HepG2 (cell line): ENCODE data around the gene AKAP8L. TPM values are rescaled to one million over a fixed set of nuclear protein-coding genes. Genes with fewer than 3 reads are reported as not detected.
A peak's percentile ranks its signal among the peaks of the same experiment; 100 is the strongest.

Experiments used
- EHMT2 ChIP-seq: fragments of 200-600 bp; sonication (generic); IDR thresholded peaks from 2 replicates; pipeline ENCODE4 v1.7.0; 2017; ENCODE audit warnings: antibody characterized with exemption, low read depth, low read length, borderline replicate concordance
- ELF1 ChIP-seq: sonication (generic); formaldehyde crosslinking; IDR thresholded peaks from 2 replicates; pipeline ENCODE4 v1.4.0; 2020; ENCODE audit warnings: missing genetic modification reagents
- FOXP1 ChIP-seq, 2 experiments: fragments of 450-650 bp in 1 of 2; IDR thresholded peaks; 2 replicates each; pipeline ENCODE4 v1.6.1; 2017 to 2018; ENCODE audit warnings: antibody characterized with exemption in 1 of 2
- JARID2 ChIP-seq: sonication (generic); formaldehyde crosslinking; IDR thresholded peaks from 2 replicates; pipeline ENCODE4 v1.8.1; 2023; ENCODE audit warnings: missing genetic modification reagents, inconsistent platforms; ENCODE audit not compliant: insufficient replicate concordance
- KAT7 ChIP-seq: IDR thresholded peaks from 2 replicates; pipeline ENCODE4 v1.6.1; 2018; ENCODE audit warnings: borderline replicate concordance, missing compliant biosample characterization
- KDM1A ChIP-seq: IDR thresholded peaks from 2 replicates; pipeline ENCODE4 v1.6.1; 2016; ENCODE audit warnings: missing compliant biosample characterization
- MTF1 ChIP-seq: sonication (generic); formaldehyde crosslinking; IDR thresholded peaks from 2 replicates; pipeline ENCODE4 v1.5.0; 2020; ENCODE audit warnings: missing genetic modification reagents
- MYNN ChIP-seq: sonication (generic); formaldehyde crosslinking; IDR thresholded peaks from 2 replicates; pipeline ENCODE4 v1.4.0; 2020; ENCODE audit warnings: mild to moderate bottlenecking, low read depth, missing genetic modification reagents
- MZF1 ChIP-seq: sonication (generic); formaldehyde crosslinking; IDR thresholded peaks from 2 replicates; pipeline ENCODE4 v1.8.1; 2023; ENCODE audit warnings: mild to moderate bottlenecking, missing genetic modification reagents, borderline replicate concordance
- NKX3-1 ChIP-seq: sonication (generic); formaldehyde crosslinking; IDR thresholded peaks from 2 replicates; pipeline ENCODE4 v1.5.0; 2020; ENCODE audit warnings: missing genetic modification reagents
- PAX8 ChIP-seq: sonication (generic); formaldehyde crosslinking; IDR thresholded peaks from 2 replicates; pipeline ENCODE4 v1.8.0; 2022; ENCODE audit warnings: mild to moderate bottlenecking, missing genetic modification reagents, borderline replicate concordance
- PCBP2 ChIP-seq: fragments of 200-400 bp; formaldehyde crosslinking; optimal IDR thresholded peaks from 2 replicates; pipeline ENCODE3; 2018; ENCODE audit warnings: low read length, low read depth; ENCODE audit not compliant: poor library complexity, severe bottlenecking
- RFXAP ChIP-seq: sonication (generic); formaldehyde crosslinking; IDR thresholded peaks from 2 replicates; pipeline ENCODE4 v1.4.0; 2020; ENCODE audit warnings: missing genetic modification reagents, borderline replicate concordance
- RNF2 ChIP-seq: fragments of 450-650 bp; conservative IDR thresholded peaks from 2 replicates; pipeline ENCODE4 v1.6.1; 2016; ENCODE audit warnings: low read depth
- SETDB1 ChIP-seq: sonication (generic); formaldehyde crosslinking; IDR thresholded peaks from 2 replicates; pipeline ENCODE4 v1.5.1; 2020; ENCODE audit warnings: missing genetic modification reagents, mild to moderate bottlenecking, borderline replicate concordance
- SOX6 ChIP-seq, 2 experiments: fragments of 450-650 bp in 1 of 2; sonication (generic) in 1 of 2; formaldehyde crosslinking in 1 of 2; IDR thresholded peaks; 2 replicates each; pipeline versions ENCODE4 v1.4.0 to v1.6.1; 2017 to 2020; ENCODE audit warnings: antibody characterized with exemption in 1 of 2, mild to moderate bottlenecking in 1 of 2, missing genetic modification reagents in 1 of 2
- SRSF4 ChIP-seq: fragments of 200-400 bp; formaldehyde crosslinking; IDR thresholded peaks from one replicate; pipeline ENCODE4 v1.6.1; 2018; ENCODE audit warnings: mild to moderate bottlenecking, low read depth, low read length, moderate library complexity; ENCODE audit not compliant: poor library complexity, severe bottlenecking
- TBP ChIP-seq: sonication (generic); formaldehyde crosslinking; IDR thresholded peaks from 2 replicates; pipeline ENCODE4 v1.5.0; 2020; ENCODE audit warnings: missing genetic modification reagents
- ZBTB7B ChIP-seq: sonication (generic); formaldehyde crosslinking; IDR thresholded peaks from 2 replicates; pipeline ENCODE4 v1.4.0; 2020; ENCODE audit warnings: missing genetic modification reagents
- ZNF124 ChIP-seq: sonication (generic); formaldehyde crosslinking; IDR thresholded peaks from 2 replicates; pipeline ENCODE4 v1.4.0; 2020; ENCODE audit warnings: missing genetic modification reagents
- ZNF160 ChIP-seq: sonication (generic); formaldehyde crosslinking; IDR thresholded peaks from 2 replicates; pipeline ENCODE4 v1.8.0; 2022; ENCODE audit warnings: mild to moderate bottlenecking, inconsistent platforms, missing genetic modification reagents
- ZNF230 ChIP-seq: sonication (generic); formaldehyde crosslinking; IDR thresholded peaks from 2 replicates; pipeline ENCODE4 v1.4.0; 2020; ENCODE audit warnings: mild to moderate bottlenecking, missing genetic modification reagents
- ZNF264 ChIP-seq: sonication (generic); formaldehyde crosslinking; IDR thresholded peaks from 2 replicates; pipeline ENCODE4 v1.4.0; 2020; ENCODE audit warnings: missing genetic modification reagents
- ZNF501 ChIP-seq: sonication (generic); formaldehyde crosslinking; IDR thresholded peaks from 2 replicates; pipeline ENCODE4 v1.5.1; 2020; ENCODE audit warnings: mild to moderate bottlenecking, moderate library complexity, missing genetic modification reagents
- ZNF563 ChIP-seq: sonication (generic); formaldehyde crosslinking; IDR thresholded peaks from 2 replicates; pipeline ENCODE4 v1.8.0; 2022; ENCODE audit warnings: mild to moderate bottlenecking, moderate library complexity, missing genetic modification reagents
- ZNF816 ChIP-seq: sonication (generic); formaldehyde crosslinking; IDR thresholded peaks from 2 replicates; pipeline ENCODE4 v1.8.0; 2022; ENCODE audit warnings: missing genetic modification reagents, mild to moderate bottlenecking, borderline replicate concordance
- ZSCAN25 ChIP-seq: sonication (generic); formaldehyde crosslinking; IDR thresholded peaks from 2 replicates; pipeline ENCODE4 v1.8.0; 2022; ENCODE audit warnings: mild to moderate bottlenecking, missing genetic modification reagents
- polyA plus RNA-seq, 8 experiments: library from polyadenylated mRNA; depleted of rRNA in 3 of 8; stranded (reverse) in 7 of 8; unstranded in 1 of 8; fragments of >200 nt; fragmentation: Illumina TruSeq in 4 of 8; extraction: Trizol in 4 of 8; gene quantifications; 2 replicates each; pipeline versions ENCODE4 v1.2.1 to v1.2.3, GENCODE V29; 2011 to 2016; ENCODE audit warnings: low read depth in 4 of 8, missing spikeins in 1 of 8, mixed read lengths in 1 of 8; ENCODE audit not compliant: insufficient read depth in 1 of 8
- total RNA-seq, 5 experiments: library from RNA; depleted of rRNA; stranded (reverse); fragments of >200 nt; fragmentation: Illumina TruSeq; extraction: Trizol; gene quantifications; 2 replicates each; pipeline ENCODE4 v1.2.3, GENCODE V29; 2016; ENCODE audit warnings: low read depth in 1 of 5
- TF ChIP-seq, protein P1 (sequence below): sonication (generic); formaldehyde crosslinking; IDR thresholded peaks from 2 replicates; pipeline ENCODE4 v1.4.0; 2020; ENCODE audit warnings: mild to moderate bottlenecking, missing genetic modification reagents
- TF ChIP-seq, protein P2 (sequence below): sonication (generic); formaldehyde crosslinking; IDR thresholded peaks from 2 replicates; pipeline ENCODE4 v1.4.0; 2020; ENCODE audit warnings: mild to moderate bottlenecking, missing genetic modification reagents
- TF ChIP-seq, protein P3 (sequence below): sonication (generic); formaldehyde crosslinking; IDR thresholded peaks from 2 replicates; pipeline ENCODE4 v1.4.0; 2020; ENCODE audit warnings: missing genetic modification reagents

Gene AKAP8L
- total and polyA plus RNA-seq, 2 of the 13 experiments (the other 11 are each of a cell fraction or from before 2014, with no cell fraction given): 48.2 to 49.6 TPM

DNA sequence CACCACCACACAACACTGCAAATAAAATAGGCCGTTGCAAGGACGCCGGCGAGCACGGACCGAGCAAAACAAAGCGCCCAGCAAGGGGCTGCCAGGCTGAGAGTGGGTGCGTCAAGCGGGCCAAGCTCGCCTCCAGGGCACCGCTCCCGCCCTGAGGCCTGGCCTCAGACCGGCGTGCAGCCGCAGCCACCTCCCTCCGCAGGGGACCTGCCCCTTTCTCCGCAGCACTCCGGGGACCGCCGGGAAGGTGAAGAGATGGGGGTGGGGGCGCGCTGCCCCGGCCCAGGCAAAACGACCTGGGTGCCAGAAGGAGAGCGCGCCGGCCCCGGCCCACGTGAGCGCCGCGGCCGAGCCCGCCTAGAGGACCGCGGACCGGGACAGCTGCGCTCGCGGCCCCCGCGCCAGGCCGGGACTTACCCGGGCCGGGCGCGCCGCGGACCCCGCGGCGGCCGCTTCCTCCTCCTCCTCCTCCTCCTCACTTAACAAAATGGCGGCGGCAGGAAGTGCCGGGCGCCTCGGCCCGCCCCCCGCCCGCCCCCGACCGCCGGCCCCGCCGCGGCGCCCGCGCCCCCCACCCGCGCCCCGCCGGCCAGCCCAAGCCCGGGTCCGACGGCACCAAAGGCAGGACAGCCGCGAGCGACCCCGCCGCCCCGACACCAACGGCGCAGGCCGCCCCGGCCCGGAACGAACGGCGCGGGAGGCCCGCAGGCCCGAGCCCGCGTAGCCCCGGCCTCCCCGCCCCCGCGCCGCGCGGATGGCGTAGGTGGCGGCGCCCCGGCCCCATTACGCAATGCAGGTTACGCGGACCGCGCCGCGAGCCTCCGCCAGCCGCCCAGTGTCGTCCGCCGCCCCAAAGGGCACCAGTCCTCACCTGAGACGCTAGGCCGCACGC lies 87.1 kb downstream of the AKAP8L start (continued):
- TF ChIP-seq ZBTB7B (CRISPR knock-in tag): no peak
- TF ChIP-seq ZNF816 (CRISPR knock-in tag): no peak
- no peak for TF ChIP-seq ZNF501
- TF ChIP-seq MYNN (CRISPR knock-in tag): no peak
- TF ChIP-seq SOX6 (IDR thresholded peaks at IDR 0.05): no peak
- TF ChIP-seq SOX6 (CRISPR knock-in tag; IDR thresholded peaks at IDR 0.05): 0 out of 2 replicates have a peak, but pooled peaks have one; percentile 5
- TF ChIP-seq ZNF230: no peak
- TF ChIP-seq TBP (CRISPR knock-in tag): no peak
- no peak for TF ChIP-seq PAX8 (CRISPR knock-in tag)
- TF ChIP-seq ZNF264 (CRISPR knock-in tag): no peak
- TF ChIP-seq ZSCAN25: no peak
- peak; percentile 39; the same call in 1 of the 2 replicates for TF ChIP-seq KAT7 (CRISPR knock-in tag)
- TF ChIP-seq, protein P1, sequence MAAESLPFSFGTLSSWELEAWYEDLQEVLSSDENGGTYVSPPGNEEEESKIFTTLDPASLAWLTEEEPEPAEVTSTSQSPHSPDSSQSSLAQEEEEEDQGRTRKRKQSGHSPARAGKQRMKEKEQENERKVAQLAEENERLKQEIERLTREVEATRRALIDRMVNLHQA (CRISPR knock-in tag): no peak
- TF ChIP-seq SETDB1 (CRISPR knock-in tag): no peak
- TF ChIP-seq EHMT2: no peak
- TF ChIP-seq JARID2 (CRISPR knock-in tag): no peak
- TF ChIP-seq SRSF4: no peak
- TF ChIP-seq, protein P2, sequence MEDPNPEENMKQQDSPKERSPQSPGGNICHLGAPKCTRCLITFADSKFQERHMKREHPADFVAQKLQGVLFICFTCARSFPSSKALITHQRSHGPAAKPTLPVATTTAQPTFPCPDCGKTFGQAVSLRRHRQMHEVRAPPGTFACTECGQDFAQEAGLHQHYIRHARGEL (CRISPR knock-in tag): no peak
- no peak for TF ChIP-seq MTF1 (CRISPR knock-in tag)
- TF ChIP-seq FOXP1 (IDR thresholded peaks at IDR 0.05): no peak
- no peak for TF ChIP-seq FOXP1 (CRISPR knock-in tag; IDR thresholded peaks at IDR 0.05)
- TF ChIP-seq NKX3-1 (CRISPR knock-in tag): no peak
- TF ChIP-seq RFXAP (CRISPR knock-in tag): no peak
- no peak for TF ChIP-seq ELF1 (CRISPR knock-in tag)
- no peak for TF ChIP-seq ZNF124
- no peak for TF ChIP-seq PCBP2
- TF ChIP-seq ZNF160 (CRISPR knock-in tag): no peak
- 0 out of 2 replicates have a peak, but pooled peaks have one; percentile 17 for TF ChIP-seq KDM1A
- no peak for TF ChIP-seq RNF2
- TF ChIP-seq ZNF563 (CRISPR knock-in tag): peak; percentile 5; the same call in 1 of the 2 replicates
- TF ChIP-seq, protein P3, sequence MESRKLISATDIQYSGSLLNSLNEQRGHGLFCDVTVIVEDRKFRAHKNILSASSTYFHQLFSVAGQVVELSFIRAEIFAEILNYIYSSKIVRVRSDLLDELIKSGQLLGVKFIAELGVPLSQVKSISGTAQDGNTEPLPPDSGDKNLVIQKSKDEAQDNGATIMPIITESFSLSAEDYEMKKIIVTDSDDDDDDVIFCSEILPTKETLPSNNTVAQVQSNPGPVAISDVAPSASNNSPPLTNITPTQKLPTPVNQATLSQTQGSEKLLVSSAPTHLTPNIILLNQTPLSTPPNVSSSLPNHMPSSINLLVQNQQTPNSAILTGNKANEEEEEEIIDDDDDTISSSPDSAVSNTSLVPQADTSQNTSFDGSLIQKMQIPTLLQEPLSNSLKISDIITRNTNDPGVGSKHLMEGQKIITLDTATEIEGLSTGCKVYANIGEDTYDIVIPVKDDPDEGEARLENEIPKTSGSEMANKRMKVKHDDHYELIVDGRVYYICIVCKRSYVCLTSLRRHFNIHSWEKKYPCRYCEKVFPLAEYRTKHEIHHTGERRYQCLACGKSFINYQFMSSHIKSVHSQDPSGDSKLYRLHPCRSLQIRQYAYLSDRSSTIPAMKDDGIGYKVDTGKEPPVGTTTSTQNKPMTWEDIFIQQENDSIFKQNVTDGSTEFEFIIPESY (CRISPR knock-in tag): no peak
- TF ChIP-seq MZF1: no peak
